H4 (cell line): ENCODE results near the gene SEMA5A. TPM values are rescaled to one million over a fixed set of nuclear protein-coding genes. Genes with fewer than 3 reads are reported as not detected.

Source experiments
- DNase-seq: peaks from one replicate; pipeline ENCODE4 v3.0.0-alpha.2; 2015; ENCODE audit warnings: low spot score
- total RNA-seq: library from RNA; depleted of rRNA; stranded (reverse); fragments of >200 nt; shearing (Covaris generic); gene quantifications from 2 replicates; pipeline ENCODE4 v1.2.3, GENCODE V29; 2014

SEMA5A gene
- total RNA-seq, 1 experiment from 2014 or later = 20.4 TPM

DNA sequence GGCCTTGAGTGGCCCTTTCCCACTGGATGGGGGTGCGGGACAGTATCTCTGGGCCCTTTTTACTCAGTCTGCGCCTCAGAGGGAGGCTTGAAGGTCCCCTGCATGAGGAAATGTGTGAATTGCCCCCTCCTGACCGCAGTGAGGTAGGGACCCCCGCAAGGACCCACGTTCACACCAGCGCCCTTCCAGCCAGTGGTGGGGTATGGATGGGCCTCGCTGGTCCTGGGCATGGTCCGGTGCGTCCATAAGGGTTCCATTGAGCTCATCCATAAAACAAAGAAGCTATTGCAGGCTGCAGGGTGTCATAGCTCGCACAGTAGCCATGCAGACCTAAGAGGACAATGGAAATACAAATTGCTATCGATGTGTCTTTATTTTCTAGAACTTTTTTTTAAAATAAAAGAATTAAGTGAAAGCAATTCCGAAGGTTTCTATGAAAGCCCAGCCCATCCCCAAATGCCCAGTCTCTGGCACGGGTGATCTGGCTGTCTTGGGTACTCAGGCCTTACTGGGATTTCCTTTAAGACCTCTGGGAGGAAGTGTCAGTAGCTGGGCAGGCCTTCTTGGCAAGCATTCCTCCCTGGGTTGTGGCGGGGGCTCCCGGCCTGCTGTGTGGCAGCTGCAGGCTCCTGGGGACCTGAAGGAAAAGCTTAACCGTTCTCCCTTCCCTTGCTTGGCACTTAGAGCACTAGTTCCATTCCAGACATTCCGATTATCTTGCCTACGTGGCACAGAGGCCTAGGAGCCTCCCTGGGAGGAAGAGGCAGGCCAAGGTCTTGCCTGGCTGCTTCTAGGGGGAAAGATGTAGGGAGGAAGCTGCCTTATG, 1.5 kb upstream of the SEMA5A start:
- DNase-seq = peak; percentile 55

DNA sequence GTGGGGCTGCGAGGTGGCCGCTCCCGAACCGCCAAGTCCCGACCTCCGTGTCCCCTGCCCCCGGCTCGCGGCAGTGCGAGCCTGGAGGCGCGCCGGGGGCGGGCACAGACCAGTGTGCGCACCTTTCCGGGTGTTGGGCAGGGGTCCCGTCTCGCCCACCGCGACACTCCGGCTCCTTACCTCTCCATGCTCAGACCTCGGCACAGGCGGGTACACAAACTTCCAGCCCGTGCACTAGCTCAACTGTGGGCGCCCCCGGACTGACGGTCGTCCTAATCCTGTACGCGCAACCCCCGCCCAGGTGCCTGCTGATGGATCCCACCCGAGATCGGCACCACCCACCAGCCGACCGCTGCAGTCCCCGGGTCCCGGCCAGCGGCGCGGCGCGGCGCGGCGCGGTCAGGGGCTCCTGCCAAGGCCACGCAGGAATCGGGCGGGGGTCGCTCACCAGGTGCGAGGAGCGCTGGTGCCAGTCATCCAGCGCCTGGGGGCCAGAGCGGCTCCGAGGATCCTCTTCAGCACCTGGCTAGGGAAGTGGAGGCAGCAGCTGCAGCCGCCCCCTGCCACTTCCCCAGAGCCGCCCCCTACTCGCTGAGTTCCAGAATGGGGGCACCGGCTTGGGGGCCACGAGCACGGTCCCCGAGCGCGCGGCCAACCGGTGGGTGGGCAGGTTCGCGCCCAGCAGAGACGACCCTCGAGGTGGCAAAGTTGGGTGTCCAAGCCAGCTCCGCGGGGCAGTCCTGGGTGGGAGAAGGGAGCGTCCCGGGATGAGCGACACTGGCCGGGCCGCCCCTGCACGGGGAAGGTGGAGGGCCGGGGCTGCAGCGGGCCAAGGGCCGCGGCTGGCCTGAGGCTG, 511 bp downstream of the SEMA5A start:
- DNase-seq = no peak

- DNase-seq = peak; percentile 83
These were observed 1.3 kb downstream of the SEMA5A start for GRCh38 chr5:9544502-9545135.

DNA sequence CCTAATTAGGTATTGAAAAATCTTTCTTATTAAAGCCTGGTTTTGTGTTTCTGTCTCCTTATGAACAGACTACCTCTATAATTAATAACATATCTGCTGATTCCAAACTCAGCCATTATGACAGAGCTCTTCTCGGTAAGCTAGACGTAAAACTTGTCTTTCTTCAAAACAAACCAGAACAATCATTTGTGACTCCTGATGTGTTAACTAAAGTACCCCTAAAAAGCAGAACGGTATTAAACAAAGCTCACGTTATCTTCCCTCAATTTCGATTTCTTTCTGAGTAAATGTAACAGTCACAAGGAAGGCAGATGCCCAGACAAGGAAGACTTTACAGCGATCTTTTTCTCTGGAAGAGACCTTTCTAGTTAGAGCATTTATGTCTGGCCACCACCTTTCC, 1.8 kb downstream of the SEMA5A start:
- no peak for DNase-seq

GRCh38 chr5:9543311-9543920, 2.5 kb downstream of the SEMA5A start:
- DNase-seq = no peak

DNA sequence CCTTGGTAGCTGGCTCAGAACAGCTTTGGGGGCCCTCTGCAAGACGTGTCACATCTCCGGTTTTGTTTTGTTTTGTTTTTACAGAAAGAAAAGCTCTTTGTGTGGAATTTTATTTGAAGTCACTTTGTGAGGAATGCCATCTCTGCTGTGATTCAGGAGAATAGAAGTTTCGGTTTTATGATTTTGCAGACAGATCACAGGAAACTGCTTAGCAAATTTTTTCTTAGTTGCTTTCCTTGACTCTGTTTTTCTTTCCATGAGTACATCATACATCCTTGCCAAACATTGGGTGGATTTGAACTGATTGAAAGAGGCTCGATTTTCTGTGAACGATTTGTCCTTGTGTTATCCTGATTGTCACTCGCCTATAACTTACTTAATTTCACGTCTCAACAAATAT, 5.1 kb downstream of the SEMA5A start:
- DNase-seq = no peak

- DNase-seq = no peak
These were observed 7.4 kb downstream of the SEMA5A start for GRCh38 chr5:9538504-9538903.

- DNase-seq = no peak
These were observed 8.4 kb downstream of the SEMA5A start for GRCh38 chr5:9537223-9538141.

DNA sequence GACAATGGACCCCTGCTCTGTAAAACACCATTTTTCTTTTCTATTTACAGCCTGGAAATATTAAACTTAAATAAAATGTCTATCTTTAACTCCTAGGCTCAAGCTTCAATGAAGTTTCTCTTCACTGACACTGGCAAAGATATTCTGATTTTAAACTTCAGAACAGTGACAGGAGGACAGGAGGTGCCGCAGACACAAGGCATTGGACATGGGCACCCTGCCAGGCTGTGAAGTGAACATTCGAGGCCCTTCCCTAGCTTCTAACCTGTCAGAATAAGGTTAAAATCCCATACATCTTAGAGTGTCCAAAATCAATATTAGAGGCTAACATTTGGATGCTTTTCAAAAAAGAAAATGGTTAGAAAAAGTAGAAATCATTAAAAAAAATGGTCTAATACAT, 9.2 kb downstream of the SEMA5A start:
- no peak for DNase-seq

GRCh38 chr5:9534881-9535517, 10.9 kb downstream of the SEMA5A start:
- no peak for DNase-seq

- no peak for DNase-seq
These were observed 12.1 kb downstream of the SEMA5A start for GRCh38 chr5:9533562-9534364.

DNA sequence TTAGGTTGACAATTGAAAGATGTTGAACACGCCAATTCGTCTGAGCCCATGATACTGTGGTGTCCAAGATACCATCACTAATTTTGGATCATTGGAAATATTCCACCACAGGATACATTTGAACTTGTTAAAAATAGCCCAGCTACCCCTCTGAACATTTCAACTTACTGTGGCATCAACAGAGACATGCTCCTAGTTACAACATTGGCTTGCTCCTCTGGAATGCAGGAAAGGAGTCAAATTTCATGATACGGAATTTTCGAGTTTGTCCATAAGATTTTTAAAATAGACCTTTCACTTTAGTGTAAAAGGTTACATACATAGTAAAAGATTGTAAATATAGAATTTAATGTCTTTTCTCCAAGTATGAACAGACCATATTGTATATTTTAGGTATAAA, 12.8 kb downstream of the SEMA5A start:
- DNase-seq = no peak

DNA sequence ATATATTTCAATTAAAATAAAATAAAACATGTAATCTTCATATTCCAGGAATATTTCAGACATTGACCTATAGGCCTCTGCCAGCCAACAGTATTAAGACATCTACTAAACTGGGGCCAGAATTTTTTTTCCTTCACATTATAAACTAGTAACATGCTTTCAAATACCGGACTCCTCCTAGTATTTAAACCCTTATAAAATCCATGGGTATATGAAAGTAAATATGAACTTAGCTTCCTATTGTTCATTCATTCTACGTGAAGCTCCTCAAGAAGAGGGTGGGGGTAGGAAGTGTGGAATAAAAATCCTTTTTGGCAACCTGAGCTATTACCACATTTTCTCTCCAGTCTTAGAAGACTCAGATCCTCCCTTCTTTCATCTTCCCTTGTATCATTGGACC, 16.4 kb downstream of the SEMA5A start:
- DNase-seq = no peak

- DNase-seq = no peak
These were observed 16.8 kb downstream of the SEMA5A start for GRCh38 chr5:9529041-9529480.

- DNase-seq = no peak
These were observed 20.9 kb downstream of the SEMA5A start for GRCh38 chr5:9524941-9525340.

DNA sequence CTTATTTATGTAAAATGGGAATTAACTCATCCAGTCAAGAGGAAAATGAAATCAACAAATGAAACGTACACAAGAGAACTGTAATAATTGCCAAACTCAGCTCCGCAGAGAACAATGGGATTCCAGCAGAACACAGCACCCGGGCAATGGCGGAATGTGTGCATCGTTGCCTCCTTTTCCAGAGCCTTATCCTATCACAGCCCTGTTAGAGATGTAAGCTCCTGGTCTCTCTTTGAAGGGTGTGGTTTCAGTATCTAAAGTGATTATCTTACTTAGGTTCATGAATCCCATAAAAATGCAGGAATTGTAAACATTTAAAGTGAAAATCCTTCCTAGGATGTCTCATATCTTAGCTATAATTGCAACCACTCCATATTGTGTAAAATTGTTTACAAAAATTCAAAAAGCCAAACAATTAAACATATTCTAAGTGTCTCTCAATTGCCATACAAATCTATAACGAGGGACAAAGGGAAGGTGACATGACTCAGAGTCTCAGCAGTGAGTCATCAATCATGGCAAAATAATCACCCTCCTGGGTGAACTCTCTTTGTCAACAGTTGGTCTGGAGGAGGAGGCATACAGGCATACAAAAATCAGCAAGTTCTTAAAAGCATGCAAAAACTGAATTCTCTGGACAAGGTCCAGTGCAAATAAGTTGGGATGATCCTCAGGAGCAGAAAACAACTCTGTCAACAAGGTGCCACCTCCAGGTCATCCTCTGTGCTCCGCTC, 22.6 kb downstream of the SEMA5A start:
- DNase-seq = peak; percentile 79

DNA sequence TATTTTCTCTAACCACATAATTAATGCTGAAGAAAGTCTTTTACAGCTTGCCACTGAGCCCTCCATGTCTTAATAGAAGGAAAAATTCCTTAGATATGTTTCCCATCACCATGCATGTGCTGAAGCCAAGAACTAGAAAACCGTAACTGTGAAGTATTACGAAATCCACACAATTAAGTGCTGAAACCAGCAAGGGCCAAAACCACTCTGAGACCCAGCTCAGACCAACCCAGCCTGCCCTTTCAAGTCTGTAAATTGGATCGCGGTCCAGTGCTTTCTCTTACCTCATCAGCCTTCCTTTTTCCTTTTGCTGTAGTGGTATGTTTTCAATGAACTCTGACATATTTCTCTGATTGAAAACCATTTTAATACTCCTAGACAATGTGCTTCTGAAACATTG, 26.3 kb downstream of the SEMA5A start:
- peak; percentile 45 for DNase-seq

DNA sequence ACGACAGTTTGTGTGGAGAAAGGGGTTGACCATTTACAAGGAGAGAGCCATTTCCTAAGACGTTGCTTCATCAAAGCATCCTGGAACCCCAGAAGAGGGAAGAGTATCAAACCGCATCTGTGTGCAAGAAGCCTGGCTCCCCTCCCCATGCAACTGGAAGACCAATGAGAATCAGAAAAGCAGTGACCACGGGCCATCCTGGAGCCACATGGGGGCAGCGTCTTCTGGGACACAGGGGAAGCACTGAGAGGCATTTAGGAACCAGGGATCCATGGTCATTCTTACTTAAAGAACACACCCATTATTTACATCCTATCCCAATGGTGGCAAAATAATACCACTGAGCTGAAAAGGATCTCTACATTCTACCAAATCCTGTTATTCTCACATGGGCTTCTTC, 29.3 kb downstream of the SEMA5A start:
- no peak for DNase-seq

GRCh38 chr5:9515436-9515835, 30.4 kb downstream of the SEMA5A start:
- no peak for DNase-seq
